A549 (cell line): ENCODE results near the gene AJUBA. TPM values are rescaled to one million over a fixed set of nuclear protein-coding genes. Genes with fewer than 3 reads are reported as not detected.

Experiments
- ATAC-seq, 2 experiments: fragments of 200-7000 bp in 1 of 2; fragments of >200 bp in 1 of 2; cut with Nextera tagmentation in 1 of 2; cut with Tn5 transposase in 1 of 2; 3 replicates each; pipeline versions ENCODE4 v1.8.0 to v1.9.1; 2018 to 2020; ENCODE audit warnings: mild to moderate bottlenecking in 1 of 2, moderate library complexity in 1 of 2
- CTCF ChIA-PET: fragments of 300-600 bp; sonication (Branson Sonifier 250); formaldehyde crosslinking; extraction: SDS; loops from one replicate; lab custom pipeline; 2021; ENCODE audit warnings: antibody characterized with exemption, inconsistent platforms; lab: Yijun Ruan, JAX
- POLR2A ChIA-PET: fragments of 350-600 bp; formaldehyde crosslinking; extraction: SDS; loops from one replicate; lab custom pipeline; 2021; ENCODE audit warnings: antibody characterized with exemption, inconsistent platforms; lab: Yijun Ruan, JAX
- DNase-seq, 2 experiments: peaks; one replicate each; pipeline versions ENCODE4 v3.0.0 to v3.0.0-alpha.2; 2011 to 2016; ENCODE audit warnings: low read depth in 1 of 2, low spot score in 1 of 2
- FAIRE-seq: peaks from 2 replicates; lab custom pipeline; 2011; peaks lifted over from hg19 to GRCh38; lab: Jason Lieb, UNC
- H3K27ac ChIP-seq, 2 experiments: fragments of >200 bp; sonication (Bioruptor Twin); formaldehyde crosslinking; 3 replicates each; pipeline ENCODE4 v1.5.1; 2016 to 2017
- H3K4me1 ChIP-seq: fragments of >200 bp; sonication (Bioruptor Twin); formaldehyde crosslinking; 3 replicates; pipeline ENCODE4 v1.6.1; 2016
- H3K4me2 ChIP-seq: fragments of >200 bp; sonication (Bioruptor Twin); formaldehyde crosslinking; 3 replicates; pipeline ENCODE4 v1.6.1; 2016
- H3K4me3 ChIP-seq: fragments of >200 bp; sonication (Bioruptor Twin); formaldehyde crosslinking; 3 replicates; pipeline ENCODE4 v1.5.1; 2016
- H3K9me3 ChIP-seq: fragments of >200 bp; sonication (Bioruptor Twin); formaldehyde crosslinking; 3 replicates; pipeline ENCODE4 v1.6.1; 2016
- CHD2 ChIP-seq: fragments of 150-350 bp; IDR thresholded peaks from 2 replicates; pipeline ENCODE4 v1.6.1; 2014; ENCODE audit warnings: low read length; ENCODE audit not compliant: partially characterized antibody
- CHD4 ChIP-seq: fragments of 200-600 bp; sonication (generic); IDR thresholded peaks from 2 replicates; pipeline ENCODE4 v1.6.1; 2016; ENCODE audit warnings: antibody characterized with exemption, mild to moderate bottlenecking, borderline replicate concordance
- EHMT2 ChIP-seq: fragments of 200-600 bp; sonication (generic); IDR thresholded peaks from 2 replicates; pipeline ENCODE4 v1.6.1; 2016; ENCODE audit warnings: antibody characterized with exemption, low read depth, mild to moderate bottlenecking, moderate library complexity
- EP300 ChIP-seq, 2 experiments: fragments of >200 bp; sonication (Bioruptor Twin); formaldehyde crosslinking; IDR thresholded peaks; 2 replicates in 1 of 2; 3 replicates in 1 of 2; pipeline ENCODE4 v1.6.1; 2016 to 2017
- ESRRA ChIP-seq: fragments of 150-350 bp; IDR thresholded peaks from 2 replicates; pipeline ENCODE4 v1.6.1; 2014; ENCODE audit warnings: mild to moderate bottlenecking, low read length, borderline replicate concordance
- FOSL2 ChIP-seq, 2 experiments: fragments of 450-650 bp in 1 of 2; fragments of >200 bp in 1 of 2; sonication (Bioruptor Twin) in 1 of 2; formaldehyde crosslinking; IDR thresholded peaks; 2 replicates each; pipeline versions ENCODE4 v1.5.0 to v1.6.1; 2016 to 2020; ENCODE audit warnings: mild to moderate bottlenecking in 1 of 2, moderate library complexity in 1 of 2
- HEYL ChIP-seq: fragments of 250-450 bp; sonication (Bioruptor Pico); IDR thresholded peaks from 2 replicates; pipeline ENCODE4 v1.8.0; 2021; ENCODE audit warnings: mild to moderate bottlenecking, moderate library complexity
- HOXB13 ChIP-seq: fragments of 250-450 bp; sonication (Bioruptor Pico); IDR thresholded peaks from 2 replicates; pipeline ENCODE4 v1.5.0; 2020; ENCODE audit warnings: low read depth, mild to moderate bottlenecking, moderate library complexity
- JUN ChIP-seq, 2 experiments: fragments of >200 bp; sonication (Bioruptor Twin); formaldehyde crosslinking; IDR thresholded peaks; 2 replicates in 1 of 2; 3 replicates in 1 of 2; pipeline ENCODE4 v1.6.1; 2016 to 2017
- POLR2AphosphoS2 ChIP-seq: conservative IDR thresholded peaks from 2 replicates; pipeline ENCODE4 v1.6.1; 2012; ENCODE audit warnings: low read length, improper control_type of control experiment, inconsistent platforms
- RAD21 ChIP-seq, 2 experiments: fragments of >200 bp in 1 of 2; sonication (Bioruptor Twin) in 1 of 2; formaldehyde crosslinking in 1 of 2; IDR thresholded peaks in 1 of 2; conservative IDR thresholded peaks in 1 of 2; 2 replicates in 1 of 2; 3 replicates in 1 of 2; pipeline ENCODE4 v1.6.1; 2012 to 2018; ENCODE audit warnings: inconsistent platforms in 1 of 2
- RARB ChIP-seq: fragments of 250-450 bp; sonication (Bioruptor Pico); IDR thresholded peaks from 2 replicates; pipeline ENCODE4 v1.8.0; 2021; ENCODE audit warnings: mild to moderate bottlenecking, moderate library complexity
- RCOR1 ChIP-seq: fragments of 150-350 bp; IDR thresholded peaks from 2 replicates; pipeline ENCODE4 v1.6.1; 2014; ENCODE audit warnings: antibody characterized with exemption, low read length, low read depth
- RFX5 ChIP-seq: fragments of 450-650 bp; IDR thresholded peaks from 2 replicates; pipeline ENCODE4 v1.7.1; 2014; ENCODE audit warnings: antibody characterized with exemption, mild to moderate bottlenecking, moderate library complexity
- RNF2 ChIP-seq: fragments of 200-600 bp; sonication (generic); IDR thresholded peaks from 2 replicates; pipeline ENCODE4 v1.6.1; 2016; ENCODE audit warnings: low read depth, mild to moderate bottlenecking, antibody characterized with exemption, moderate library complexity, borderline replicate concordance
- SMC3 ChIP-seq: fragments of >200 bp; sonication (Bioruptor Twin); formaldehyde crosslinking; IDR thresholded peaks from 3 replicates; pipeline ENCODE4 v1.6.1; 2018; ENCODE audit warnings: inconsistent platforms
- ZC3H11A ChIP-seq: fragments of 450-650 bp; IDR thresholded peaks from 2 replicates; pipeline ENCODE4 v1.6.1; 2014; ENCODE audit warnings: antibody characterized with exemption, mild to moderate bottlenecking
- ZSCAN20 ChIP-seq: fragments of 250-450 bp; sonication (Bioruptor Pico); IDR thresholded peaks from 2 replicates; pipeline ENCODE4 v1.8.0; 2022; ENCODE audit warnings: mild to moderate bottlenecking, moderate library complexity
- WGBS: methylation state at CpG from one replicate; pipeline ENCODE4 v1.1.6; 2017; ENCODE audit errors: missing lambda C conversion rate; 5-methylcytosine and 5-hydroxymethylcytosine counted together
- polyA plus RNA-seq, 4 experiments: library from polyadenylated mRNA; depleted of rRNA in 3 of 4; stranded (reverse); fragments of >200 nt; fragmentation: RNase III in 1 of 4; extraction: RNeasy Plus Mini Kit Qiagen cat#74134 plus additional on column Dnase treatment in 1 of 4; gene quantifications; 2 replicates in 3 of 4; 3 replicates in 1 of 4; pipeline ENCODE4 v1.2.3, GENCODE V29; 2011 to 2017
- TF ChIP-seq, protein P1 (sequence below): IDR thresholded peaks from 2 replicates; pipeline ENCODE4 v1.6.1; 2012
- TF ChIP-seq, protein P2 (sequence below): fragments of 250-450 bp; sonication (Bioruptor Pico); IDR thresholded peaks from 2 replicates; pipeline ENCODE4 v1.5.0; 2021; ENCODE audit warnings: mild to moderate bottlenecking, moderate library complexity, borderline replicate concordance
- TF ChIP-seq, protein P3 (sequence below): fragments of 250-450 bp; sonication (Bioruptor Pico); IDR thresholded peaks from 2 replicates; pipeline ENCODE4 v1.5.0; 2020; ENCODE audit warnings: low read depth, mild to moderate bottlenecking, moderate library complexity
- TF ChIP-seq, protein P4 (sequence below): IDR thresholded peaks from 2 replicates; pipeline ENCODE4 v1.6.1; 2012
- TF ChIP-seq, protein P5 (sequence below): fragments of >200 bp; sonication (Bioruptor Twin); formaldehyde crosslinking; IDR thresholded peaks from 3 replicates; pipeline ENCODE4 v1.5.1; 2016

Gene AJUBA
- polyA plus RNA-seq, 2 of the 4 experiments (the other 2 are of a cell fraction): 53.4 to 98.0 TPM

DNA sequence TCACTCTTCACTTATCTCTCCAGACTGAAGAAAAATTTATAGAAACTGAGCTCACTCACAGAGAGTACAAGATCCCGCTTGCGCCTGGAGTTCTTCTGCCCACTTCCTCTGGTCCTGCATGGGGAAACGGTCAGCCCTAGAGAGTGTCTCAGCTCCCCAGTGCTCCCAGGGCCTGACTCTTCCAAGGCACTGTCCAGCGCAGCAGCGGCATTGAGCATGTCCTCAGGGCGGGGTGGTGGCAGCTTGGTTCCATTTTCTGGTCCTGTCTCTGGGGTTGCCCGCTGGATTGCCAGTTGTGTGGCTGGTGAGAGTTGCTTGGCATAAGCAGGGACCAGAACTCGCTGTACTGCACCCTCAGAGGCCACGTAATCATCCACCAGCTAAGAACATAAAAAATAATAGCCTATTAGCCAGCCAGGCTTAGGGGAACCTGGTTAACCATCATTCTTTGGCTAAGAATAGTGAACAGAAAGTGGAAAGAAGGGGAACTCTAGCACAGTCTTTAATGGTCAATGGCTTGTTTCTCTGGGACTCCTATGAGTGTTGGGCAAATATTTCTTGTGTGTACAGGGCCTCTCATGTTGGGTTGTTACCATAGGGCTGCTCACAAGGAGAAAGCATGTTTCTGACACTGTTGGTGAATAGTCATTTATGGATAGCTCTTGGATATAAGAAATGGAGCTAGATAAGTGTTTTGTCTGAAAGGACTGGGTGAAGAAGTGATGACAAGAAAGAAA is 13.7 kb upstream of the AJUBA start:
- no peak for ATAC-seq
- POLR2A ChIA-PET: interaction anchor here (1.3 to 4.2 kb wide), 3 partner anchors 11 to 67 kb away, joined by 3 to 27 read pairs (median 6); partner anchors contain the start of gene PRMT5

DNA sequence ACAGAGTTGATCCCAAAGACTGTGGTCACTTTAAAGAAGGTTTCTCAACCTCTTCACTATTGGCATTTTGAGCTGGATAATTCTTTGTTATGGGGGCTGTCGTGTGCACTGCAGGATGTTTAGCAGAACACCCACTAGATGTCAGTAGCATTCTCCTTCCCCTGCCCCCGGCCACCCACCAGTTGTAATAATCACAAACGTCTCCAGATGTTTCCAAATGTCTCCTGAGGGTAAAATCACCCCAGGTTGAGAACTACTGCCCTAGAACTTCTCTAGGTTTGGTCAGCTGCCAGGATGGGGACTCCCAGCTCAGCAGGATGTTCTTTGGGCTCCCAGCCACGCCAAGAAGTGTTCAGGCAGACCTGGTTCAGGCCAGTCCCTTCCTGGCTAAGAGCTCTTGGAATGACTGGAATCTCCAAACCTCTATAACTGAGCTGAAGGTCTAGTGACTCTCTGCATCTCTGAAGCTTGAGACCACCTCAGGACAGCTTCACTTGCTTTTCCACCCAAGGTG is 12.5 kb upstream of the AJUBA start:
- DNase-seq: peak; percentile 40 to 41
- no peak overlapping the region; the same call in 2 of the 3 replicates for H3K4me2 ChIP-seq

More for the DNA sequence above, 13.7 kb upstream of the AJUBA start:
- 93% methylated on average over 6 of the region's 9 CpGs for WGBS
- DNase-seq (no peak), FAIRE-seq (no peak)
- H3K9me3 ChIP-seq: no peaks in the 10 kb centered on the region
- CTCF ChIA-PET: interaction anchor here (1.0 to 34.0 kb wide), 19 partner anchors 11 to 426 kb away, joined by 3 to 1206 read pairs (median 6); partner anchors contain the start of genes ACIN1, AJUBA, C14orf119 and CDH24
- no peak overlapping the region for H3K4me3 ChIP-seq
- no peak for TF ChIP-seq RCOR1
- TF ChIP-seq ZSCAN20: no peak
- no peak for TF ChIP-seq RAD21 (conservative IDR thresholded peaks at IDR 0.05 in 1 of 2, IDR thresholded peaks at IDR 0.05 in 1 of 2)
- TF ChIP-seq, protein P1, sequence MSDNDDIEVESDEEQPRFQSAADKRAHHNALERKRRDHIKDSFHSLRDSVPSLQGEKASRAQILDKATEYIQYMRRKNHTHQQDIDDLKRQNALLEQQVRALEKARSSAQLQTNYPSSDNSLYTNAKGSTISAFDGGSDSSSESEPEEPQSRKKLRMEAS: no peak
- no peak for TF ChIP-seq FOSL2 (IDR thresholded peaks at IDR 0.05)
- no peak for TF ChIP-seq FOSL2 (CRISPR knock-in tag; IDR thresholded peaks at IDR 0.05)
- no peak for TF ChIP-seq RARB (CRISPR knock-in tag)
- no peak for TF ChIP-seq CHD4
- no peak for TF ChIP-seq EHMT2
- no peak for TF ChIP-seq CHD2
- TF ChIP-seq, protein P2, sequence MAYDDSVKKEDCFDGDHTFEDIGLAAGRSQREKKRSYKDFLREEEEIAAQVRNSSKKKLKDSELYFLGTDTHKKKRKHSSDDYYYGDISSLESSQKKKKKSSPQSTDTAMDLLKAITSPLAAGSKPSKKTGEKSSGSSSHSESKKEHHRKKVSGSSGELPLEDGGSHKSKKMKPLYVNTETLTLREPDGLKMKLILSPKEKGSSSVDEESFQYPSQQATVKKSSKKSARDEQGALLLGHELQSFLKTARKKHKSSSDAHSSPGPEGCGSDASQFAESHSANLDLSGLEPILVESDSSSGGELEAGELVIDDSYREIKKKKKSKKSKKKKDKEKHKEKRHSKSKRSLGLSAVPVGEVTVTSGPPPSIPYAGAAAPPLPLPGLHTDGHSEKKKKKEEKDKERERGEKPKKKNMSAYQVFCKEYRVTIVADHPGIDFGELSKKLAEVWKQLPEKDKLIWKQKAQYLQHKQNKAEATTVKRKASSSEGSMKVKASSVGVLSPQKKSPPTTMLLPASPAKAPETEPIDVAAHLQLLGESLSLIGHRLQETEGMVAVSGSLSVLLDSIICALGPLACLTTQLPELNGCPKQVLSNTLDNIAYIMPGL: no peak
- no peak for TF ChIP-seq JUN (IDR thresholded peaks at IDR 0.05)
- TF ChIP-seq, protein P3, sequence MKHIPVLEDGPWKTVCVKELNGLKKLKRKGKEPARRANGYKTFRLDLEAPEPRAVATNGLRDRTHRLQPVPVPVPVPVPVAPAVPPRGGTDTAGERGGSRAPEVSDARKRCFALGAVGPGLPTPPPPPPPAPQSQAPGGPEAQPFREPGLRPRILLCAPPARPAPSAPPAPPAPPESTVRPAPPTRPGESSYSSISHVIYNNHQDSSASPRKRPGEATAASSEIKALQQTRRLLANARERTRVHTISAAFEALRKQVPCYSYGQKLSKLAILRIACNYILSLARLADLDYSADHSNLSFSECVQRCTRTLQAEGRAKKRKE: no peak
- no peak for TF ChIP-seq POLR2AphosphoS2
- TF ChIP-seq RFX5: no peak
- TF ChIP-seq ESRRA: no peak
- no peak for TF ChIP-seq HEYL (CRISPR knock-in tag)
- no peak for TF ChIP-seq ZC3H11A
- TF ChIP-seq, protein P4, sequence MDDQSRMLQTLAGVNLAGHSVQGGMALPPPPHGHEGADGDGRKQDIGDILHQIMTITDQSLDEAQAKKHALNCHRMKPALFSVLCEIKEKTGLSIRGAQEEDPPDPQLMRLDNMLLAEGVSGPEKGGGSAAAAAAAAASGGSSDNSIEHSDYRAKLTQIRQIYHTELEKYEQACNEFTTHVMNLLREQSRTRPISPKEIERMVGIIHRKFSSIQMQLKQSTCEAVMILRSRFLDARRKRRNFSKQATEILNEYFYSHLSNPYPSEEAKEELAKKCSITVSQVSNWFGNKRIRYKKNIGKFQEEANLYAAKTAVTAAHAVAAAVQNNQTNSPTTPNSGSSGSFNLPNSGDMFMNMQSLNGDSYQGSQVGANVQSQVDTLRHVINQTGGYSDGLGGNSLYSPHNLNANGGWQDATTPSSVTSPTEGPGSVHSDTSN: no peak
- no peak for TF ChIP-seq EP300 (IDR thresholded peaks at IDR 0.05)
- TF ChIP-seq, all 56 proteins: peak for 0
- no peak overlapping the region for H3K4me2 ChIP-seq
- H3K4me1 ChIP-seq: peaks cover 5% of the 10 kb centered on the region; the same call in 2 of the 3 replicates
- H3K27ac ChIP-seq: no peak overlapping the region

More for the DNA sequence above, 12.5 kb upstream of the AJUBA start:
- ChIA-PET POLR2A (interaction anchor here (0.9 to 4.2 kb wide), 5 partner anchors 12 to 65 kb away, joined by 3 to 27 read pairs (median 5); partner anchors contain the start of genes AJUBA, PRMT5 and PSMB5), CTCF (interaction anchor here (0.6 to 34.0 kb wide), 21 partner anchors 10 to 1182 kb away, joined by 3 to 1206 read pairs (median 5); partner anchors contain the start of genes ACIN1, AJUBA, C14orf119 and CDH24)
- peak; percentile 91 to 94 for ATAC-seq
- H3K9me3 ChIP-seq: no peaks in the 10 kb centered on the region
- WGBS: 3% methylated on average over 4 of the region's 4 CpGs
- peak overlapping the region in 1 of 2 experiments; percentile 56; a peak in 2 of 6 replicates for H3K27ac ChIP-seq
- FAIRE-seq: no peak
- no peak overlapping the region for H3K4me3 ChIP-seq
- no peak for TF ChIP-seq RNF2
- TF ChIP-seq RAD21 (conservative IDR thresholded peaks at IDR 0.05 in 1 of 2, IDR thresholded peaks at IDR 0.05 in 1 of 2): peak; percentile 60 to 75; a peak in 4 of 5 replicates
- TF ChIP-seq, protein P5, sequence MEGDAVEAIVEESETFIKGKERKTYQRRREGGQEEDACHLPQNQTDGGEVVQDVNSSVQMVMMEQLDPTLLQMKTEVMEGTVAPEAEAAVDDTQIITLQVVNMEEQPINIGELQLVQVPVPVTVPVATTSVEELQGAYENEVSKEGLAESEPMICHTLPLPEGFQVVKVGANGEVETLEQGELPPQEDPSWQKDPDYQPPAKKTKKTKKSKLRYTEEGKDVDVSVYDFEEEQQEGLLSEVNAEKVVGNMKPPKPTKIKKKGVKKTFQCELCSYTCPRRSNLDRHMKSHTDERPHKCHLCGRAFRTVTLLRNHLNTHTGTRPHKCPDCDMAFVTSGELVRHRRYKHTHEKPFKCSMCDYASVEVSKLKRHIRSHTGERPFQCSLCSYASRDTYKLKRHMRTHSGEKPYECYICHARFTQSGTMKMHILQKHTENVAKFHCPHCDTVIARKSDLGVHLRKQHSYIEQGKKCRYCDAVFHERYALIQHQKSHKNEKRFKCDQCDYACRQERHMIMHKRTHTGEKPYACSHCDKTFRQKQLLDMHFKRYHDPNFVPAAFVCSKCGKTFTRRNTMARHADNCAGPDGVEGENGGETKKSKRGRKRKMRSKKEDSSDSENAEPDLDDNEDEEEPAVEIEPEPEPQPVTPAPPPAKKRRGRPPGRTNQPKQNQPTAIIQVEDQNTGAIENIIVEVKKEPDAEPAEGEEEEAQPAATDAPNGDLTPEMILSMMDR: peak; percentile 60
- no peak for TF ChIP-seq HOXB13 (CRISPR knock-in tag)
- TF ChIP-seq SMC3: peak; percentile 58; the same call in 2 of the 3 replicates
- peaks cover 5% of the 10 kb centered on the region; the same call in 2 of the 3 replicates for H3K4me1 ChIP-seq
